Testis (tissue), 3 donors: ENCODE results near the gene MAPKAPK3. TPM values are rescaled to one million over a fixed set of nuclear protein-coding genes. Genes with fewer than 3 reads are reported as not detected.

Source experiments
- DNase-seq: peaks from one replicate; pipeline ENCODE4 v3.0.0-alpha.2; 2019
- H3K27ac ChIP-seq, 2 donors: fragments of 200-600 bp; sonication (generic); one replicate each; pipeline ENCODE4 v1.5.1; 2019
- H3K27me3 ChIP-seq: fragments of 200-600 bp; sonication (generic); one replicate; pipeline ENCODE4 v1.5.1; 2019
- H3K36me3 ChIP-seq: fragments of 200-600 bp; sonication (generic); one replicate; pipeline ENCODE4 v1.5.1; 2017; ENCODE audit warnings: low read depth; ENCODE audit errors: missing control alignments
- H3K4me1 ChIP-seq: fragments of 200-600 bp; sonication (generic); one replicate; pipeline ENCODE4 v1.5.1; 2019
- H3K4me3 ChIP-seq, 2 donors: fragments of 200-600 bp; sonication (generic); one replicate each; pipeline ENCODE4 v1.5.1; 2017 to 2019
- H3K9me3 ChIP-seq: fragments of 200-600 bp; sonication (generic); one replicate; pipeline ENCODE4 v1.5.1; 2017
- CTCF ChIP-seq, 3 experiments: fragments of 450-650 bp in 2 of 3; fragments of 200-600 bp in 1 of 3; sonication (generic) in 1 of 3; IDR thresholded peaks; one replicate each; pipeline ENCODE4 v1.5.1; 2016 to 2019; ENCODE audit warnings: antibody characterized with exemption in 3 of 3, mild to moderate bottlenecking in 2 of 3, moderate library complexity in 1 of 3
- POLR2A ChIP-seq: fragments of 450-650 bp; IDR thresholded peaks from one replicate; pipeline ENCODE4 v1.6.1; 2017; ENCODE audit warnings: antibody characterized with exemption, mild to moderate bottlenecking, moderate library complexity
- WGBS, 2 donors: methylation state at CpG; one replicate each; pipeline ENCODE4 v1.1.5; 2018; 5-methylcytosine and 5-hydroxymethylcytosine counted together
- intact Hi-C: fragments of 100-400 bp; cut with DNase I; formaldehyde crosslinking; loops from one replicate; pipeline ENCODE4 v1.15.1; 2023; ENCODE audit warnings: low total_unique reads
- polyA plus RNA-seq: library from polyadenylated mRNA; stranded (reverse); fragments of 350-450 nt; fragmentation: Illumina TruSeq; extraction: RNeasy Lipid Tissue Mini Kit (QIAGEN cat#74804); gene quantifications from one replicate; pipeline ENCODE4 v1.2.3, GENCODE V29; 2014; ENCODE audit warnings: low read depth, low replicate concordance; ENCODE audit not compliant: insufficient read depth
- total RNA-seq, 2 donors: library from RNA; depleted of rRNA; stranded (reverse); fragments of >200 nt; gene quantifications; one replicate each; pipeline ENCODE4 v1.2.3, GENCODE V29; 2016

The MAPKAPK3 gene
- total and polyA plus RNA-seq, 3 donors from 2014 or later: 19.1 to 27.1 (median 21.4) TPM

GRCh38 chr3:50651445-50651844 lies 34.5 kb downstream of the MAPKAPK3 start:
- Histone ChIP-seq H3K27me3 (no peaks in the 10 kb centered on the region), H3K9me3 (no peaks in the 10 kb centered on the region), H3K4me1 (peaks cover 7% of the 10 kb centered on the region), H3K27ac (no peak overlapping the region), H3K4me3 (no peak overlapping the region), H3K36me3 (no peaks in the 10 kb centered on the region)
- 90 to 95% methylated on average over 7 to 8 of the region's 8 CpGs for WGBS, 2 donors
- TF ChIP-seq POLR2A (no peak), CTCF (IDR thresholded peaks at IDR 0.05) (no peak)
- DNase-seq: no peak
- intact Hi-C loops: no loop called here

DNA sequence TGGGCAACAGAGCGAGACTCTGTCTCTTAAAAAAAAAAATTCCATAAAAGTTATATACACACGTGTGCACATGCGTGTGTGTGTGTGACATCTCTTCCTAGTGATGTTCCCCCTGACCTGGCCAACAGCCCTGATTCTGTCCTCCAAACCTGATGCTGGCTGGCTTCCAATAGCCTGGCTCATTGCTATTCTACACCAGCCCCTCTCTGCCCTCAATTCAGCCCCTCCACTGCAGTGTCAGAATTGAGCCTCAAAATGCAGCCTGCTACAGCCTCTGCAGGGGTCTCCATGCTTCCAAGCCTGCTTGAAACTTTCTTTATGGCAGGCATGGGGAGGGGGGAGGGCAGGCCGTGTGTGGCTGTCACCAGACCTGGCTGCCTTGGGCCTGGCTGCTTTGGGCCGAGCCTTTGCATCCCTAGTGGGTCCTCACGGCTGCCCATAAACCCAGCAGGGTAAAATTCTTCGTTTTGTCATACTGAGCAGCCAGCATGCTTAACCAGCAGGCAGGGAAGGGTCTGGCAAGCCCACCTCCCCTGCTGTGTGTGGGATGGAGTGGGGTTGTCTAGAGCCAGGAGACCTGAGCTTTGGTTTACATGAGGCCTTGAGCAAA lies 35.1 kb downstream of the MAPKAPK3 start:
- no peak overlapping the region for H3K4me3 ChIP-seq
- H3K4me1 ChIP-seq: peaks cover 7% of the 10 kb centered on the region
- DNase-seq: no peak
- intact Hi-C loops: no loop called here
- TF ChIP-seq POLR2A: no peak
- TF ChIP-seq CTCF (IDR thresholded peaks at IDR 0.05): no peak
- H3K27me3 ChIP-seq: no peaks in the 10 kb centered on the region
- H3K9me3 ChIP-seq: no peaks in the 10 kb centered on the region
- H3K27ac ChIP-seq: no peak overlapping the region
- no peaks in the 10 kb centered on the region for H3K36me3 ChIP-seq
- WGBS, 2 donors: 77 to 89% methylated on average over 6 to 7 of the region's 7 CpGs

GRCh38 chr3:50652709-50653108 lies 35.8 kb downstream of the MAPKAPK3 start:
- H3K4me3 ChIP-seq: no peak overlapping the region
- H3K27ac ChIP-seq: no peak overlapping the region
- DNase-seq: no peak
- intact Hi-C loops: no loop called here
- H3K4me1 ChIP-seq: peaks cover 7% of the 10 kb centered on the region
- 60 to 86% methylated on average over 1 to 2 of the region's 2 CpGs for WGBS, 2 donors
- no peaks in the 10 kb centered on the region for H3K9me3 ChIP-seq
- no peaks in the 10 kb centered on the region for H3K27me3 ChIP-seq
- H3K36me3 ChIP-seq: no peaks in the 10 kb centered on the region
- TF ChIP-seq CTCF (IDR thresholded peaks at IDR 0.05) (peak in 1 of 3 experiments; percentile 7), POLR2A (no peak)

DNA sequence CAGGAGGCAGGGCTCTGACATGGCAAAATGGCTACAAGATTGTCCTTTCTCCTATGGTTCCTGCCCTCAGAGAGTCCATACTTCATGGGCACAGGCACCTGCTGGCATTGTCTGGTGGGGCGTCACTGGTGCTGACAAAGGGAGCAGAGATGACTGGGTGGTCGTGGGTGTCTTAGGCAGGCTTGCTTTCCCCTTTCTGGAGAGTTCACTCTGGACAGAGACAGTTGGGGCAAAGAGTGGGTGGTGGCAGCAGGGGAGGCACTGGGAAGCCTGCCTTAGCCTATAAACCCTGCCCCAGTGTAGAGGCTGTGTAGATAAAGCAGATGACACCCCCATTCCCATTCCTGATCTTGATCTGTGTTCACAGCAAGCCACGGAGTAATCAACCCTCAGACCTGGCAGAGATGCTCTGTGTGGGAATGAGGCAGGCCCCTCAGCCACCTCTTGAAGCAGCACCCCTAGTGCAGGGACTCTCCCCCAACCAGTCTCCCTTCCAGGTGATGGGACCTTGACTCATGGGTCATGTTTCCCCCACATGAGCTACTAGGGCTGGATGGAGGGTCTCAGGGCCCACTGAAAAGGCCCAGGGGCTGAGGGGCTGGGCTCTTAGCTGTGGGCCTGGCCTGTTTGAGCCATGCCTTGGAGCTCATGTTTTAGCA lies 37.1 kb downstream of the MAPKAPK3 start:
- no peaks in the 10 kb centered on the region for H3K9me3 ChIP-seq
- H3K4me1 ChIP-seq: peaks cover 4% of the 10 kb centered on the region
- no peak overlapping the region for H3K27ac ChIP-seq
- H3K4me3 ChIP-seq: no peak overlapping the region
- H3K27me3 ChIP-seq: no peaks in the 10 kb centered on the region
- no peaks in the 10 kb centered on the region for H3K36me3 ChIP-seq
- TF ChIP-seq CTCF (IDR thresholded peaks at IDR 0.05) (no peak), POLR2A (no peak)
- intact Hi-C loops: no loop called here
- no peak for DNase-seq
- 89 to 92% methylated on average over 3 of the region's 3 CpGs for WGBS, 2 donors
